ENCODE measurements around the gene IGSF9B.
A peak's percentile ranks its signal among the peaks of the same experiment; 100 is the strongest.

The IGSF9B gene

GRCh38 chr11:133961890-133962289, 5.1 kb upstream of the IGSF9B start:
- no peak for DNase-seq (ENCODE audit: extremely low read depth, insufficient read length)
- H3K4me3 ChIP-seq (replicated peaks; ENCODE audit: low read depth, low read length): no peak overlapping the region
- TF ChIP-seq CTCF (IDR thresholded peaks at IDR 0.05; ENCODE audit: insufficient read depth, low read length, poor library complexity, severe bottlenecking): no peak
- H3K36me3 ChIP-seq (ENCODE audit: control insufficient read depth, insufficient read depth, low read length): no peaks in the 10 kb centered on the region
- peaks cover 1% of the 10 kb centered on the region for H3K27me3 ChIP-seq (replicated peaks; ENCODE audit: control insufficient read depth, insufficient read depth, low read length)

- peaks cover 10% of the 10 kb centered on the region for H3K27me3 ChIP-seq (replicated peaks; ENCODE audit: control insufficient read depth, insufficient read depth, low read length)
- H3K36me3 ChIP-seq (ENCODE audit: control insufficient read depth, insufficient read depth, low read length): no peaks in the 10 kb centered on the region
- no peak for TF ChIP-seq CTCF (IDR thresholded peaks at IDR 0.05; ENCODE audit: insufficient read depth, low read length, poor library complexity, severe bottlenecking)
- DNase-seq (ENCODE audit: extremely low read depth, insufficient read length): no peak
- H3K4me3 ChIP-seq (replicated peaks; ENCODE audit: low read depth, low read length): no peak overlapping the region
Observed at GRCh38 chr11:133957900-133958299, 1.1 kb upstream of the IGSF9B start.

GRCh38 chr11:133955945-133956421, 785 bp downstream of the IGSF9B start:
- Histone ChIP-seq H3K4me3 (replicated peaks; ENCODE audit: low read depth, low read length) (peak overlapping the region; percentile 68), H3K36me3 (ENCODE audit: control insufficient read depth, insufficient read depth, low read length) (no peaks in the 10 kb centered on the region), H3K27me3 (replicated peaks; ENCODE audit: control insufficient read depth, insufficient read depth, low read length) (peaks cover 10% of the 10 kb centered on the region)
- DNase-seq (ENCODE audit: extremely low read depth, insufficient read length): no peak
- TF ChIP-seq CTCF (IDR thresholded peaks at IDR 0.05; ENCODE audit: insufficient read depth, low read length, poor library complexity, severe bottlenecking): no peak

- TF ChIP-seq CTCF (IDR thresholded peaks at IDR 0.05; ENCODE audit: insufficient read depth, low read length, poor library complexity, severe bottlenecking): no peak
Observed at GRCh38 chr11:133955081-133955891, 1.5 kb downstream of the IGSF9B start.

GRCh38 chr11:133953999-133954398, 2.8 kb downstream of the IGSF9B start:
- no peaks in the 10 kb centered on the region for H3K36me3 ChIP-seq (ENCODE audit: control insufficient read depth, insufficient read depth, low read length)
- no peak for DNase-seq (ENCODE audit: extremely low read depth, insufficient read length)
- H3K4me3 ChIP-seq (replicated peaks; ENCODE audit: low read depth, low read length): no peak overlapping the region
- no peak for TF ChIP-seq CTCF (IDR thresholded peaks at IDR 0.05; ENCODE audit: insufficient read depth, low read length, poor library complexity, severe bottlenecking)
- H3K27me3 ChIP-seq (replicated peaks; ENCODE audit: control insufficient read depth, insufficient read depth, low read length): peaks cover 11% of the 10 kb centered on the region

More at GRCh38 chr11:133955081-133955891, 1.5 kb downstream of the IGSF9B start:
- DNase-seq (ENCODE audit: extremely low read depth, insufficient read length): no peak
- Histone ChIP-seq H3K36me3 (ENCODE audit: control insufficient read depth, insufficient read depth, low read length) (no peaks in the 10 kb centered on the region), H3K4me3 (replicated peaks; ENCODE audit: low read depth, low read length) (no peak overlapping the region), H3K27me3 (replicated peaks; ENCODE audit: control insufficient read depth, insufficient read depth, low read length) (peaks cover 10% of the 10 kb centered on the region)
